ENCODE data around the gene PROX2. TPM values are rescaled to one million over a fixed set of nuclear protein-coding genes. Genes with fewer than 3 reads are reported as not detected.

PROX2 gene, protein sequence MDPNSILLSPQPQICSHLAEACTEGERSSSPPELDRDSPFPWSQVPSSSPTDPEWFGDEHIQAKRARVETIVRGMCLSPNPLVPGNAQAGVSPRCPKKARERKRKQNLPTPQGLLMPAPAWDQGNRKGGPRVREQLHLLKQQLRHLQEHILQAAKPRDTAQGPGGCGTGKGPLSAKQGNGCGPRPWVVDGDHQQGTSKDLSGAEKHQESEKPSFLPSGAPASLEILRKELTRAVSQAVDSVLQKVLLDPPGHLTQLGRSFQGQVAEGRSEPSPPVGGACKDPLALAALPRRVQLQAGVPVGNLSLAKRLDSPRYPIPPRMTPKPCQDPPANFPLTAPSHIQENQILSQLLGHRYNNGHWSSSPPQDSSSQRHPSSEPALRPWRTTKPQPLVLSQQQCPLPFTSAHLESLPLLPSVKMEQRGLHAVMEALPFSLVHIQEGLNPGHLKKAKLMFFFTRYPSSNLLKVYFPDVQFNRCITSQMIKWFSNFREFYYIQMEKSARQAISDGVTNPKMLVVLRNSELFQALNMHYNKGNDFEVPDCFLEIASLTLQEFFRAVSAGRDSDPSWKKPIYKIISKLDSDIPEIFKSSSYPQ
- not detected in 2 replicates for total RNA-seq
- long read RNA-seq, partial matches to known transcripts = 0 of 1 reads
- long read RNA-seq, other reads (novel, unspliced or antisense) = 1 of 1 reads

DNA sequence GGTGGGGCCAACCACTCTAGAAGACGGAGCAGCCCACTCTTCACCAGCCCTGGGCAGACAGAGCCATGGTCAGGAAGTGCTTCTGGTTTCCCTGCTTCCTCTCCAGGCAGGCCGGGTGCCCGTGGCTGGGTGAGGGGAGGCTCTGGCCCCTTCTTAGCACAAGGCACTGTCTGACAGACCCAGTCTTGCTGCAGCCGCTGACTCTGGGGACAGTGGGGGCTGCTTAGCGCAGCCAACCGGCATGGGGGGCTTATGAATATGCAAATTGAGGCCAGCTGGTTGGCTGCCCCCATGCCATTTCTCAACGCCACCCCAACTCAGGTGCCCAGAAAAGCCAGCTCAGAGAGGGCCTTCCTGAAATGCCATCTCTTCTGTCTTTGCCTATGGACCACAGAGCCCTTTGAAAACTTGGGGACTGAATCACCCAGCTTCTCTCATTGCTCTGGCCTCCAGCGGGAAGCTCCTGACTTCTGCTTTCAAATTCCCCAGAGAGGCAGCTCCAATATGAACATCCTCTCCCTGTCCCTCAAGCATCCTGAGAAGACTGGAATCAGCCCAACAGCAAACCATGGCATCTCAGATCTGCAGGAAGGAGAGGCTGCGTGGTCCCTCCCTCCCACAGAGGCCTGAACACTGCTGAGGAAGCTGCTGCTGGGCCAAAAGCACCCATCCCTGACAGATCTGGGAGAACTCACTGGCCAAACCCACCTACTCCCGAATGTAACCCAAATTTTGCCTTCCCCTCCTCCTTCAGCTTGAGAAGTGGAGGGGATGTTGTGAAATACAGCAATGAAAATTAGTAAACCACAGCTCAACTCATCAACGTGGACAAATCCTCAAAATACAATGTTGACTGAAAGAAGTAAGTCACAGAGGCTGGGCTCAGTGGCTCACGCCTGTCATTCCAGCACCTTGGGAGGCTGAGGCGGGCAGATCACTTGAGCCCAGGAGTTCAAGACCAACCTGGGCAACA is at the start of gene PROX2:
TSS of gene PROX2 (minus strand) at position 205 of the 973 bp plus-strand sequence. CDS start 12,311 bp downstream, outside the sequence.
- peaks cover 2% of the 10 kb centered on the region for H3K36me3 Mint-ChIP-seq (ENCODE audit: unreplicated experiment)
- H3K4me1 Mint-ChIP-seq (ENCODE audit: unreplicated experiment) = peaks cover 5% of the 10 kb centered on the region
- H3K27me3 Mint-ChIP-seq (ENCODE audit: unreplicated experiment) = no peaks in the 10 kb centered on the region
- DNase-seq (ENCODE audit: extremely low spot score, unreplicated experiment) = no peak
- no peak within 1 kb of the TSS for H3K27ac Mint-ChIP-seq (ENCODE audit: unreplicated experiment)
- no peaks in the 10 kb centered on the region for H3K9me3 Mint-ChIP-seq (ENCODE audit: unreplicated experiment)
- no peak within 1 kb of the TSS for H3K4me3 Mint-ChIP-seq (ENCODE audit: unreplicated experiment)
- TF ChIP-seq, protein P1, sequence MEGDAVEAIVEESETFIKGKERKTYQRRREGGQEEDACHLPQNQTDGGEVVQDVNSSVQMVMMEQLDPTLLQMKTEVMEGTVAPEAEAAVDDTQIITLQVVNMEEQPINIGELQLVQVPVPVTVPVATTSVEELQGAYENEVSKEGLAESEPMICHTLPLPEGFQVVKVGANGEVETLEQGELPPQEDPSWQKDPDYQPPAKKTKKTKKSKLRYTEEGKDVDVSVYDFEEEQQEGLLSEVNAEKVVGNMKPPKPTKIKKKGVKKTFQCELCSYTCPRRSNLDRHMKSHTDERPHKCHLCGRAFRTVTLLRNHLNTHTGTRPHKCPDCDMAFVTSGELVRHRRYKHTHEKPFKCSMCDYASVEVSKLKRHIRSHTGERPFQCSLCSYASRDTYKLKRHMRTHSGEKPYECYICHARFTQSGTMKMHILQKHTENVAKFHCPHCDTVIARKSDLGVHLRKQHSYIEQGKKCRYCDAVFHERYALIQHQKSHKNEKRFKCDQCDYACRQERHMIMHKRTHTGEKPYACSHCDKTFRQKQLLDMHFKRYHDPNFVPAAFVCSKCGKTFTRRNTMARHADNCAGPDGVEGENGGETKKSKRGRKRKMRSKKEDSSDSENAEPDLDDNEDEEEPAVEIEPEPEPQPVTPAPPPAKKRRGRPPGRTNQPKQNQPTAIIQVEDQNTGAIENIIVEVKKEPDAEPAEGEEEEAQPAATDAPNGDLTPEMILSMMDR (IDR thresholded peaks at IDR 0.05) = no peak

DNA sequence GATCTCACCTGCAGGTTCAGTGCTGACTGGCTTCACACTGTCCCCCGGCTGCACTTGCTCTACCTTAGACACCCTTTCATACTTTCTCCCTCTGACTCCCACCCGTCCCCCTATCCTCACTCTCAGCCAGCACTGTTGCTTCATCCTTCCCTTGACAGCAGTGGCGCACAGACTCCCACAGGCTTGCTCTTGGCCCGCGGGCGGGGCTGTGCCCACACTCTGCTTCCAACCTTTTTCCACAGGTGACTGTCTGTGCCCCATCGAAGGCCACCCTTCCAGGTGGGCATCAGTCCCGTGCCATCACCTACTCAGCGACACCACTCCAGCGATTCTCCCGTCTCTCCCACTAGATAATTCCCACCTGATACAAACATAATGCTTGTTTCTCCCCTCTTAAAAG is 48.1 kb upstream of the PROX2 start:
- TF ChIP-seq, protein P1 (IDR thresholded peaks at IDR 0.05) = no peak
- Mint-ChIP-seq H3K4me1 (ENCODE audit: unreplicated experiment) (no peaks in the 10 kb centered on the region), H3K36me3 (ENCODE audit: unreplicated experiment) (no peaks in the 10 kb centered on the region), H3K27me3 (ENCODE audit: unreplicated experiment) (peaks cover 24% of the 10 kb centered on the region), H3K9me3 (ENCODE audit: unreplicated experiment) (no peaks in the 10 kb centered on the region), H3K27ac (ENCODE audit: unreplicated experiment) (no peak overlapping the region), H3K4me3 (ENCODE audit: unreplicated experiment) (no peak overlapping the region)
- DNase-seq (ENCODE audit: extremely low spot score, unreplicated experiment) = no peak

DNA sequence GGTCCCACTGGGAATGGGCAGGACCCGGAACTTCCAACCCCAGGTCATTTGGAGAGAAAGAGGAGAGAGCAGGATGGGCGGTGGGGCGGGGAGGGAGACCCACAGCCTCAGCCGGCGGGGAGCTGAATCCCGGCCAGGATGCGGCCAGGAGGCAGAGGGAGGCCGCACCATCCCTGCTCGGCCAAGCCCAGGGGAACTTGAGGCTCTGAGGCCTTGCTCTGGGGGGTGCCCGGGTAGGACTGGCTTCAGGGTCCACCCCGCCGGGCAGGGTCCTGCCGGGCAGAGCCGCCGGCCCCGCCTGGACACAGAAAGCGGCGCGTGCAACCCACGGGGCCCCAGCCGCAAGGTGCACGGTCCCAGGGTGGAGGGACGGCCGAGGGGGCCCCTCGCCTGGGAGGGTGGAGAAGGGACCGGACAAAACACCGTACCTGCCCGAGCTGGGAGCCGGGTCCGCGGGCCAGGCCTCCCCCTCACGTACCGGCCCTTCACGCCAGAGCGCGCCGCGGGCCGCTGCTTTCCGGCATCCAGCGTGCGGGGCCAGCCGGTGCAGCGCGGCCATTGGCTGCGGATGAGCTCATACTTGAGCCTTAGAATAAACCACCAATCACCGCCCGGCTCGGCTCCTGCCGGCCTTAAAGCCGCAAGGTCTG is 46.9 kb upstream of the PROX2 start, which contains the start of gene RPS6KL1:
TSS of gene RPS6KL1 (minus strand) at position 509 of the 650 bp plus-strand sequence. CDS start 1,719 bp downstream, outside the sequence.
- H3K36me3 Mint-ChIP-seq (ENCODE audit: unreplicated experiment) = no peaks in the 10 kb centered on the region
- H3K27me3 Mint-ChIP-seq (ENCODE audit: unreplicated experiment) = peaks cover 20% of the 10 kb centered on the region
- H3K4me1 Mint-ChIP-seq (ENCODE audit: unreplicated experiment) = no peaks in the 10 kb centered on the region
- DNase-seq (ENCODE audit: extremely low spot score, unreplicated experiment) = no peak
- no peaks in the 10 kb centered on the region for H3K9me3 Mint-ChIP-seq (ENCODE audit: unreplicated experiment)
- peak within 1 kb of the TSS; percentile 48 for H3K4me3 Mint-ChIP-seq (ENCODE audit: unreplicated experiment)
- H3K27ac Mint-ChIP-seq (ENCODE audit: unreplicated experiment) = no peak within 1 kb of the TSS
- TF ChIP-seq, protein P1 (IDR thresholded peaks at IDR 0.05) = no peak

DNA sequence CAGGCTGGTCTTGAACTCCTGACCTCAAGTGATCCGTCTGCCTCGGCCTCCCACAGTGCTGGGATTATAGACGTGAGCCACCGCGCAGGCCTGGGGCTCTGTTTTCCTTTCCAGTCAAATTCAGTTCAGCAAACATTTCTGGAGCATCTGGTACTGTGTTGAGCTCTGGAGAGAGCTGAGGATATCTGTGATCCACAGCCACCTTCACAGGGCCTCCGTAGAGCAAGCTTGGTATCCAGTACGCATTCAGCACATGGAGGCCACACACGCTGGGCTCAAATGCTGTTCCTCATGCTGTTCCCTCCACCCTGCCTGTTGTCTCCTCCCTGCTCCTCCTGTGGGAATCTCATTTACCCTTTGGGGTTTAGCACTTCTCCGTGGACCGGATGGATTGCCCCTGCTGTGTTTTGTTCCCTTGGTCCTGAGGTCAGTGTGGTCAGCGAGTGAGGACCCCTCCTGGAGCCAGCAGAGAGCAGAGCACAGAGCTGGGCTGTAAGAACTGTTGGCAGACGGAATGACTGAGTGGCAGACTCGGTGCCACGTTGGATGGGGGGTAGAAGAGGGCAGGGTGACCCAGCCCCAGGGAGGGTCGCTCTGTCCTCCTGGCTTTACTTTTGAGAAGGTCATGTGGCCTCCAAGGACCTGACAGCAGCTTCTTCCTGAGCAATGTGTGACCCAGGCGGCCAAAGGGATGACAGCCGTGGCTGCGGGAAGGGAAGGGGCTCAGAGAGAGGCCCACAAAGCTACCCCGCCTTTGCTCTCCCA is 46.2 kb upstream of the PROX2 start:
- Mint-ChIP-seq H3K27ac (ENCODE audit: unreplicated experiment) (no peak overlapping the region), H3K9me3 (ENCODE audit: unreplicated experiment) (no peaks in the 10 kb centered on the region), H3K27me3 (ENCODE audit: unreplicated experiment) (peaks cover 13% of the 10 kb centered on the region), H3K4me3 (ENCODE audit: unreplicated experiment) (peak overlapping the region; percentile 48), H3K4me1 (ENCODE audit: unreplicated experiment) (peaks cover 4% of the 10 kb centered on the region), H3K36me3 (ENCODE audit: unreplicated experiment) (no peaks in the 10 kb centered on the region)
- TF ChIP-seq, protein P1 (IDR thresholded peaks at IDR 0.05) = no peak
- no peak for DNase-seq (ENCODE audit: extremely low spot score, unreplicated experiment)
